OCI-LY7 (cell line): ENCODE data around the gene ZMIZ1. TPM values are rescaled to one million over a fixed set of nuclear protein-coding genes. Genes with fewer than 3 reads are reported as not detected.
A peak's percentile ranks its signal among the peaks of the same experiment; 100 is the strongest.

Experiments
- BruUV-seq: library from RNA; stranded (reverse); fragments of 400-500 nt; replicated peaks from 2 replicates; lab custom pipeline; 2021; lab: Mats Ljungman, UMichigan
- CTCF ChIA-PET: fragments of 300-600 bp; sonication (Branson Sonifier 250); formaldehyde crosslinking; loops from one replicate; lab custom pipeline; 2022; ENCODE audit warnings: antibody characterized with exemption; ENCODE audit not compliant: unreplicated experiment; lab: Charles Lee
- POLR2A ChIA-PET: fragments of 300-600 bp; sonication (Branson Sonifier 250); formaldehyde crosslinking; loops from one replicate; lab custom pipeline; 2022; ENCODE audit warnings: antibody characterized with exemption; lab: Charles Lee
- DNase-seq: peaks from one replicate; pipeline ENCODE4 v3.0.0-alpha.2; 2015; ENCODE audit warnings: low spot score
- H2AFZ ChIP-seq: fragments of 200-600 bp; sonication (generic), shearing (Covaris generic); 2 replicates; pipeline ENCODE4 v1.6.1; 2014; ENCODE audit warnings: mild to moderate bottlenecking, antibody characterized with exemption, low read length, moderate library complexity
- H3K27ac ChIP-seq: fragments of 200-600 bp; sonication (generic); 2 replicates; pipeline ENCODE4 v1.5.1; 2014; ENCODE audit warnings: mixed run types, low read depth, mild to moderate bottlenecking, moderate library complexity, low read length, inconsistent platforms; ENCODE audit not compliant: poor library complexity, severe bottlenecking
- H3K36me3 ChIP-seq: fragments of 200-600 bp; sonication (generic); 2 replicates; pipeline ENCODE4 v1.6.1; 2014; ENCODE audit warnings: mild to moderate bottlenecking, antibody characterized with exemption, low read length, moderate library complexity, mixed read lengths; ENCODE audit not compliant: insufficient read depth
- H3K4me1 ChIP-seq: fragments of 200-600 bp; sonication (generic); 2 replicates; pipeline ENCODE4 v1.5.1; 2014; ENCODE audit warnings: mild to moderate bottlenecking, low read length; ENCODE audit not compliant: insufficient read depth, poor library complexity, severe bottlenecking
- H3K4me2 ChIP-seq: fragments of 200-600 bp; sonication (generic); 2 replicates; pipeline ENCODE4 v1.6.1; 2014; ENCODE audit warnings: mild to moderate bottlenecking, low read length
- H3K4me3 ChIP-seq: fragments of 200-600 bp; sonication (generic); 2 replicates; pipeline ENCODE4 v1.5.1; 2014; ENCODE audit warnings: mild to moderate bottlenecking, low read depth, low read length; ENCODE audit not compliant: poor library complexity, severe bottlenecking
- H3K79me2 ChIP-seq: fragments of 200-600 bp; sonication (generic); 2 replicates; pipeline ENCODE4 v1.6.1; 2016; ENCODE audit warnings: low read depth, mild to moderate bottlenecking, low read length, moderate library complexity, mixed read lengths; ENCODE audit not compliant: insufficient read depth
- H3K9me2 ChIP-seq: fragments of 200-600 bp; sonication (generic); 2 replicates; pipeline ENCODE4 v1.6.1; 2016; ENCODE audit warnings: mild to moderate bottlenecking, low read length, mixed read lengths; ENCODE audit not compliant: insufficient read depth
- H3K9me3 ChIP-seq: fragments of 200-600 bp; sonication (generic); 2 replicates; pipeline ENCODE4 v1.6.1; 2014; ENCODE audit warnings: mild to moderate bottlenecking, mixed run types, low read length, mixed read lengths
- H4K20me1 ChIP-seq: fragments of 200-600 bp; sonication (generic); 2 replicates; pipeline ENCODE4 v1.6.1; 2014; ENCODE audit warnings: mild to moderate bottlenecking, antibody characterized with exemption, low read length, moderate library complexity, mixed read lengths; ENCODE audit not compliant: insufficient read depth
- CTCF ChIP-seq: fragments of 200-600 bp; sonication (generic); conservative IDR thresholded peaks from 2 replicates; pipeline ENCODE4 v1.5.1; 2014; ENCODE audit warnings: mild to moderate bottlenecking, antibody characterized with exemption, low read length, moderate library complexity, mixed read lengths
- EZH2phosphoT487 ChIP-seq: fragments of 200-600 bp; sonication (generic); IDR thresholded peaks from 2 replicates; pipeline ENCODE4 v1.6.1; 2018; ENCODE audit warnings: low read depth, borderline replicate concordance, mild to moderate bottlenecking, mixed run types, antibody characterized with exemption, low read length, moderate library complexity, mixed read lengths
- intact Hi-C: fragments of 100-400 bp; cut with micrococcal nuclease; formaldehyde crosslinking; loops from one replicate; pipeline ENCODE4 v1.10.0; 2022; ENCODE audit not compliant: unreplicated experiment
- total RNA-seq, 2 experiments: library from RNA; depleted of rRNA in 1 of 2; stranded (reverse); fragments of >200 nt in 1 of 2; shearing (Covaris generic) in 1 of 2; gene quantifications; 2 replicates each; pipeline ENCODE4 v1.2.3, GENCODE V29; 2014 to 2022

The ZMIZ1 gene
- total RNA-seq, 2 experiments from 2014 or later, result 20.4 to 66.9 TPM

GRCh38 chr10:79089632-79090031, 20.9 kb downstream of the ZMIZ1 start:
- TF ChIP-seq CTCF (no peak), EZH2phosphoT487 (no peak)
- Histone ChIP-seq H3K9me2 (no peaks in the 10 kb centered on the region), H3K4me3 (no peak overlapping the region), H3K9me3 (no peaks in the 10 kb centered on the region), H3K4me2 (peak overlapping the region; percentile 48), H3K4me1 (peaks cover 98% of the 10 kb centered on the region), H3K36me3 (no peaks in the 10 kb centered on the region), H3K27ac (no peak overlapping the region), H4K20me1 (no peaks in the 10 kb centered on the region), H2AFZ (no peak overlapping the region), H3K79me2 (peaks cover 4% of the 10 kb centered on the region; the same call in 1 of the 2 replicates)
- intact Hi-C loops, result no loop called here
- ChIA-PET POLR2A (interaction anchor here (1.1 to 3.3 kb wide), 2 partner anchors 9 to 12 kb away, joined by 5 to 13 read pairs; no protein-coding TSS in a partner anchor), CTCF (interaction anchor here (1.6 kb wide), 1 partner anchor 9 kb away, joined by 5 read pairs; no protein-coding TSS in a partner anchor)
- no peak for DNase-seq
- BruUV-seq, result no TSS peak

- Histone ChIP-seq H3K4me2 (peak overlapping the region; percentile 48), H3K9me2 (no peaks in the 10 kb centered on the region), H3K9me3 (no peaks in the 10 kb centered on the region), H2AFZ (no peak overlapping the region), H3K27ac (no peak overlapping the region), H3K36me3 (no peaks in the 10 kb centered on the region), H3K4me1 (peaks cover 98% of the 10 kb centered on the region), H3K79me2 (peaks cover 4% of the 10 kb centered on the region; the same call in 1 of the 2 replicates), H4K20me1 (no peaks in the 10 kb centered on the region), H3K4me3 (peak overlapping the region; percentile 7)
- CTCF ChIA-PET, result interaction anchor here (1.6 kb wide), 1 partner anchor 9 kb away, joined by 5 read pairs; no protein-coding TSS in a partner anchor
- POLR2A ChIA-PET, result interaction anchor here (3.3 kb wide), 1 partner anchor 12 kb away, joined by 13 read pairs; no protein-coding TSS in a partner anchor
- intact Hi-C loops, result no loop called here
- BruUV-seq, result no TSS peak
- TF ChIP-seq EZH2phosphoT487, result no peak
- DNase-seq, result peak; percentile 75
Observed at GRCh38 chr10:79090134-79090803, 21.5 kb downstream of the ZMIZ1 start.

GRCh38 chr10:79092292-79092896, 23.6 kb downstream of the ZMIZ1 start:
- intact Hi-C loops, result no loop called here
- Histone ChIP-seq H2AFZ (no peak overlapping the region), H3K36me3 (no peaks in the 10 kb centered on the region), H3K4me3 (no peak overlapping the region), H3K79me2 (no peaks in the 10 kb centered on the region), H3K9me2 (no peaks in the 10 kb centered on the region), H3K9me3 (no peaks in the 10 kb centered on the region), H3K4me2 (0 out of 2 replicates have a peak overlapping the region, but pooled peaks have one; percentile 2), H3K4me1 (peaks cover 94% of the 10 kb centered on the region), H4K20me1 (no peaks in the 10 kb centered on the region), H3K27ac (no peak overlapping the region)
- CTCF ChIA-PET, result no interaction called here
- BruUV-seq, result no TSS peak
- TF ChIP-seq EZH2phosphoT487 (no peak), CTCF (no peak)
- no peak for DNase-seq
- POLR2A ChIA-PET, result interaction anchor here (0.7 to 2.1 kb wide), 2 partner anchors 15 to 40 kb away, joined by 4 to 7 read pairs; no protein-coding TSS in a partner anchor
